Pancreas (tissue), 10 donors: ENCODE data around the gene PLK2. TPM values are rescaled to one million over a fixed set of nuclear protein-coding genes. Genes with fewer than 3 reads are reported as not detected.

ENCODE experiments used
- ATAC-seq, 4 donors: fragments of 200-7000 bp; cut with Tn5 transposase; one replicate each; pipeline versions ENCODE4 v1.8.0 to v1.9.1; 2020; ENCODE audit warnings: mild to moderate bottlenecking in 4 of 4, moderate library complexity in 4 of 4
- DNase-seq, 6 donors: peaks; one replicate each; pipeline ENCODE4 v3.0.0-alpha.2; 2020
- FAIRE-seq: peaks from 2 replicates; lab custom pipeline; 2012; peaks lifted over from hg19 to GRCh38; lab: Jason Lieb, UNC
- H3K27ac ChIP-seq, 4 donors: fragments of 200-600 bp; sonication (generic); 1 replicate in 3 of 4; 2 replicates in 1 of 4; pipeline versions ENCODE4 v1.5.0 to v1.8.0; 2020
- H3K27me3 ChIP-seq, 4 donors: fragments of 200-600 bp; one replicate each; pipeline ENCODE4 v1.8.0; 2021
- H3K36me3 ChIP-seq, 3 donors: fragments of 200-600 bp; sonication (generic) in 1 of 3; one replicate each; pipeline versions ENCODE4 v1.5.0 to v1.8.0; 2020 to 2021
- H3K4me1 ChIP-seq, 3 donors: fragments of 200-600 bp; one replicate each; pipeline ENCODE4 v1.8.0; 2021
- H3K4me3 ChIP-seq, 4 donors: fragments of 200-600 bp; sonication (generic) in 2 of 4; one replicate each; pipeline versions ENCODE4 v1.5.0 to v1.8.0; 2020 to 2021
- H3K9me3 ChIP-seq, 4 donors: fragments of 200-600 bp; one replicate each; pipeline ENCODE4 v1.8.0; 2021
- WGBS, 2 donors: extraction: QIAGEN DNeasy Blood & Tissue Kit; methylation state at CpG; one replicate each; pipeline ENCODE4 v1.1.7; 2013; 5-methylcytosine and 5-hydroxymethylcytosine counted together
- intact Hi-C, 3 donors: fragments of 100-400 bp; cut with DNase I; formaldehyde crosslinking; loops; one replicate each; pipeline versions ENCODE4 v1.11.1 to v1.14.2; 2022
- polyA plus RNA-seq, 2 donors: library from polyadenylated mRNA; stranded (reverse); fragments of 200-250 nt; gene quantifications; one replicate each; pipeline ENCODE4 v1.2.3, GENCODE V29; 2013
- total RNA-seq, 6 donors: library from RNA; stranded (reverse); fragmentation: NEBNext Ultra II Directional in 4 of 6; extraction: Animal tissue kit (Norgen Biotek cat#: 25700) in 4 of 6; gene quantifications; one replicate each; pipeline versions ENCODE4 v1.2.1 to v1.2.4, GENCODE V29; 2021 to 2023
- TF ChIP-seq, protein P1 (sequence below), 4 donors: fragments of 200-600 bp; sonication (generic) in 3 of 4; IDR thresholded peaks; one replicate each; pipeline versions ENCODE4 v1.5.0 to v1.8.0; 2021; ENCODE audit warnings: antibody characterized with exemption in 4 of 4
- donor health status: healthy with polysubstance abuse.
- donor health status: DM: no; HTN: no; CAD: no; lungs with moderate emphysema.
- donor health status: DM: no; HTN: no; CAD: no.
- donor health status: control.
- donor health status: control.
- donor health status: Bipolar disorder and iron deficiency.
- donor health status: DM: yes; HTN: yes; CAD: no.
- donor health status: DM: no; HTN: no; CAD: no.
- donor health status: DM: no; HTN: no; CAD: no.
- donor health status: DM: yes; HTN: yes; CAD: no.

PLK2 gene
- total and polyA plus RNA-seq, 8 donors = 16.2 to 47.8 (median 25.6) TPM

DNA sequence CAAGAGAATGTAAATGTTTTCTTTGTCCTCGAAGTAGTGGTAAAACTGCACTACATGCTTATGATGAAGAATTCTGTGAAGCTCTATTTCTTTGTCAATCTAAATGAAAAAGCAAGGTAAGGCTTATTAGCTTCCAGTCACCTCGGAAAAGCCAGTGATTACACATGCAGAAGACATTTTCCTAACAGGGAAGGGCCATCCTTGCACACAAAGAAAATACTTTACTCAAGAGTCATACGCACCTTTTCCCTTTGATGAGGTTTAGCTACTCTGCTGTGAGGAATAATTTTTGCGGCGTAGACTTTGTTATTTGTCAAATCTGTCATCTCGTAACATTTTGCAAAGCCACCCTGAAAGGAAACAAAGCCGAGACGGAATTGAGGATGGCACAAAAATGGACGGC lies 1.1 kb downstream of the PLK2 start:
- H3K27ac ChIP-seq = peak overlapping the region in 2 of 4 donors; percentile 97 to 98
- ATAC-seq (no peak), FAIRE-seq (no peak), DNase-seq (no peak)
- no peaks in the 10 kb centered on the region for H3K9me3 ChIP-seq
- H3K36me3 ChIP-seq = peaks cover 0 to 41% (median 21%) of the 10 kb centered on the region in 3 donors
- peak overlapping the region; percentile 51 to 90 (median 83) for H3K4me3 ChIP-seq
- H3K27me3 ChIP-seq = no peaks in the 10 kb centered on the region
- TF ChIP-seq, protein P1, sequence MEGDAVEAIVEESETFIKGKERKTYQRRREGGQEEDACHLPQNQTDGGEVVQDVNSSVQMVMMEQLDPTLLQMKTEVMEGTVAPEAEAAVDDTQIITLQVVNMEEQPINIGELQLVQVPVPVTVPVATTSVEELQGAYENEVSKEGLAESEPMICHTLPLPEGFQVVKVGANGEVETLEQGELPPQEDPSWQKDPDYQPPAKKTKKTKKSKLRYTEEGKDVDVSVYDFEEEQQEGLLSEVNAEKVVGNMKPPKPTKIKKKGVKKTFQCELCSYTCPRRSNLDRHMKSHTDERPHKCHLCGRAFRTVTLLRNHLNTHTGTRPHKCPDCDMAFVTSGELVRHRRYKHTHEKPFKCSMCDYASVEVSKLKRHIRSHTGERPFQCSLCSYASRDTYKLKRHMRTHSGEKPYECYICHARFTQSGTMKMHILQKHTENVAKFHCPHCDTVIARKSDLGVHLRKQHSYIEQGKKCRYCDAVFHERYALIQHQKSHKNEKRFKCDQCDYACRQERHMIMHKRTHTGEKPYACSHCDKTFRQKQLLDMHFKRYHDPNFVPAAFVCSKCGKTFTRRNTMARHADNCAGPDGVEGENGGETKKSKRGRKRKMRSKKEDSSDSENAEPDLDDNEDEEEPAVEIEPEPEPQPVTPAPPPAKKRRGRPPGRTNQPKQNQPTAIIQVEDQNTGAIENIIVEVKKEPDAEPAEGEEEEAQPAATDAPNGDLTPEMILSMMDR (IDR thresholded peaks at IDR 0.05) = no peak
- intact Hi-C loops = no loop called here
- 1 to 2% methylated on average over 9 of the region's 9 CpGs for WGBS, 2 donors
- peaks cover 7 to 29% (median 15%) of the 10 kb centered on the region in 3 donors for H3K4me1 ChIP-seq

DNA sequence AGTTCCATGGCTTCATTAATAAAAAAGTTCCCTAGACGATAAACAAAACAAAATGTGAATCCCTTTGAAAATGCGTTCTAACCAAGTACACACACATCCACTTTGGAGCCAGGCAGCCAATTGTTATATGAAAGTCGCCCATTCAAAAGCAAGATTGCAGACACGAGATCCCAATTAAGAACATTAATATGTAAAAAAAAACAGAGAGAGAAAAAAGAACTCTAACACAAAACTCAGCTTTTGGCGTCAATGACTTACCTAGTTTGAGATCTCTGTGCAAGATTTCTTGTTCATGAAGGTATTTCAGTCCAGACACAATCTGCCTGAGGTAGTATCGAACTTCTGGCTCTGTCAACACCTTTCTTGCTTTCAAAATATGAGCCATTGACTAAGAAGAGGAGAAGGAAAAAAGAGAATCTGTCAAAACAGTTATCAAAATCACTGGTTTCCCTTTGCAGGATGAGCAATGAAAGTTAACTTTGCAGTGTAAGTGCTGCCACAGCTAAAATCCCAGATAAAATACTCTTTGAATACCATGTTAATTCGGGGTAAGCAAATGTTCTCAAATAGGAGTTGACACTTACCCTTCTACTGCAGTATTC lies 1.6 kb downstream of the PLK2 start:
- intact Hi-C loops = no loop called here
- 28 to 35% methylated on average over 7 of the region's 7 CpGs for WGBS, 2 donors
- peak overlapping the region in 1 of 4 donors; percentile 14 for H3K27ac ChIP-seq

DNA sequence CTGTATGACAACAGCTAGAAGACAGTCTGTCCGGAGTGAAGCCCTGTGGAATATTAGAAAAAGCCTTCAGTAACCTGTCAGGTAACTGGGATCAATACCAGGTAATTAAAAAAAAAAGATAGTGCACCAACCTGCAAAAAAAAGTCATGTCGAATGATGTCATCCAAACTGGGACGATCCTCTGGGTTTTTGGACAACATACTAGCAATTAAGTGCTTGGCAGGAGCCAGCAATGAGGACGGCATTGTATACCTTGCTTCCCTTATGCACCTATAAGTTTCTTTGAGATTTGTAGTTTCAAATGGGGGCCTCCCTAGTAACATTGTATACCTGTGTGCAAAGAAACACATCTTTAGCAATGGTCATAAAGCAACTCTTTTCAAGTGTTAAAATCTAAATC lies 2.8 kb downstream of the PLK2 start:
- H3K4me1 ChIP-seq = peaks cover 2 to 24% (median 15%) of the 10 kb centered on the region in 3 donors
- DNase-seq = no peak
- TF ChIP-seq, protein P1 (IDR thresholded peaks at IDR 0.05) = no peak
- H3K36me3 ChIP-seq = peaks cover 0 to 48% (median 21%) of the 10 kb centered on the region in 3 donors
- H3K9me3 ChIP-seq = no peaks in the 10 kb centered on the region
- intact Hi-C loops = no loop called here
- WGBS, 2 donors = 34 to 56% methylated on average over 4 of the region's 4 CpGs
- peak overlapping the region in 2 of 4 donors; percentile 87 to 90 for H3K4me3 ChIP-seq
- no peak for ATAC-seq
- no peak for FAIRE-seq
- no peak overlapping the region for H3K27ac ChIP-seq
- H3K27me3 ChIP-seq = no peaks in the 10 kb centered on the region

More for the DNA sequence above, 1.6 kb downstream of the PLK2 start:
- peak overlapping the region in 3 of 4 donors; percentile 51 to 90 (median 87) for H3K4me3 ChIP-seq
- peaks cover 7 to 29% (median 15%) of the 10 kb centered on the region in 3 donors for H3K4me1 ChIP-seq
- DNase-seq (no peak), FAIRE-seq (no peak), ATAC-seq (no peak)
- H3K9me3 ChIP-seq = no peaks in the 10 kb centered on the region
- peaks cover 0 to 43% (median 21%) of the 10 kb centered on the region in 3 donors for H3K36me3 ChIP-seq
- TF ChIP-seq, protein P1 (IDR thresholded peaks at IDR 0.05) = no peak
- H3K27me3 ChIP-seq = no peaks in the 10 kb centered on the region

DNA sequence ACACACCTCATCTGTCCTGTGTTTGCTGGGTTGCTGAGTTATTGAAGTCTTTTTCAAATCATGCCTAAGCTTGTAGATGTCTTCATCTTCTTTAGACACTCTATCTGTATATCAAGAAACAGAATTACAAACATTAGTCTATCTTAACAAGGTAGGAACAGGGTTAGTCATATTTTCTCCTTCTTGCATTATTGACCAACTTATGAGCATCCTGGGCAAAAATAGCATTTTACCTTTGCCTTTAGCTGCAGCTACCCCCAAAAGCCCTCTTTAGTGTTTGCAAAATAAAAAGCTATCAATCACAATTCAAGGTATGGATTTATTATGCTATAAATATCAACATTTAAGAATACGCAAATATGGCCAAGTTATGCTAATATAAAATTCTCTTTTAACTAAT lies 3.4 kb downstream of the PLK2 start:
- H3K27ac ChIP-seq = no peak overlapping the region
- DNase-seq (no peak), FAIRE-seq (no peak), ATAC-seq (no peak)
- TF ChIP-seq, protein P1 (IDR thresholded peaks at IDR 0.05) = no peak
- 89 to 93% methylated on average over 1 of the region's 1 CpG for WGBS, 2 donors
- H3K4me1 ChIP-seq = peaks cover 0 to 20% (median 11%) of the 10 kb centered on the region in 3 donors
- no peaks in the 10 kb centered on the region for H3K9me3 ChIP-seq
- no peaks in the 10 kb centered on the region for H3K27me3 ChIP-seq
- H3K36me3 ChIP-seq = peaks cover 0 to 48% (median 21%) of the 10 kb centered on the region in 3 donors
- H3K4me3 ChIP-seq = peak overlapping the region in 3 of 4 donors; percentile 1 to 90 (median 87)
- intact Hi-C loops = no loop called here

DNA sequence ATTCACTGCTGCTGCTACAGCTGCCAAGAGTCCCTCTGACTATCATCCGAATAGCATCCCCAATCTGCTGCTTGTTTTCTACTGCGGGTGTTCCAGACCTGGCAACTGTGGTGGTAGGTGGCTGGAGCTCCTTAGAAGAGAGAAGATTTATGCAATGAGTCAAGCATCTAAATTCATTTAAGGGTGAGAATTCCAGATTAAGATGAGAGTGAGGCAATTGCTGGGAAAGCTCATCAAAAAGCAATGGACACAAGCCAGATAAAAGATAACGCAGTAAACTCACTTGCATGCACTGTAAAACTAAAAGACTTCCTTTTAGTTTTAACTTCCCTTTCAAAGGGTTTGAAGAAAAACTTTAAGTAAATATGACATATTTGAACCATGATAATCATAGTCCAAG lies 3.9 kb downstream of the PLK2 start:
- H3K4me1 ChIP-seq = peaks cover 0 to 16% (median 11%) of the 10 kb centered on the region in 3 donors
- no peak for DNase-seq
- TF ChIP-seq, protein P1 (IDR thresholded peaks at IDR 0.05) = no peak
- H3K27ac ChIP-seq = no peak overlapping the region
- no peak for FAIRE-seq
- H3K36me3 ChIP-seq = peaks cover 0 to 48% (median 21%) of the 10 kb centered on the region in 3 donors
- H3K4me3 ChIP-seq = peak overlapping the region in 2 of 4 donors; percentile 87 to 90
- intact Hi-C loops = no loop called here
- no peak for ATAC-seq
- 76 to 80% methylated on average over 3 of the region's 3 CpGs for WGBS, 2 donors
- H3K27me3 ChIP-seq = no peaks in the 10 kb centered on the region
- H3K9me3 ChIP-seq = no peaks in the 10 kb centered on the region
